Embryonic facial prominence (tissue), 1 donor: ENCODE data around the gene TMEM106C.

Experiments
- DNase-seq: peaks from one replicate; pipeline ENCODE4 v3.0.0-alpha.2; 2016; ENCODE audit errors: extremely low spot score

Gene TMEM106C

DNA sequence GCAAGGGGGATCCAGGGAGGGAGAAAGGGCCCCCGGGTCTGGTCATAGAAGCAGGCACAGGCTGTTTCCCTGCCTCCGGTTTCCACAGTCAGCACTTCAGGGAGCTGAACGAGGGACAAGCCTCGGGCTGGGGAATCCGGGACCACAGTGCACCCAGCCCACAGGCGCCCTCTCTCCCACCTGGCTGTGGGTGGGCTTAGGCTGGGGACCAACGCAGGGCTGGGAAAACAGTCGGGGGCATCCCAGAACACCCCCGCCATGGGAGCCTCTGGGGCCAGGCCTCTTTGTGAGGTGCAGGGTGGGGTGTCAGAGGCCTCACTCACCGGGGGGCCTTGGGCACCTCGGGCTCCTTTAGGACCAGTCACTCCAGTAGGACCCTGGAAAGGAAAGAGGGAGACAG is 16.3 kb downstream of the TMEM106C start:
- no peak for DNase-seq

DNA sequence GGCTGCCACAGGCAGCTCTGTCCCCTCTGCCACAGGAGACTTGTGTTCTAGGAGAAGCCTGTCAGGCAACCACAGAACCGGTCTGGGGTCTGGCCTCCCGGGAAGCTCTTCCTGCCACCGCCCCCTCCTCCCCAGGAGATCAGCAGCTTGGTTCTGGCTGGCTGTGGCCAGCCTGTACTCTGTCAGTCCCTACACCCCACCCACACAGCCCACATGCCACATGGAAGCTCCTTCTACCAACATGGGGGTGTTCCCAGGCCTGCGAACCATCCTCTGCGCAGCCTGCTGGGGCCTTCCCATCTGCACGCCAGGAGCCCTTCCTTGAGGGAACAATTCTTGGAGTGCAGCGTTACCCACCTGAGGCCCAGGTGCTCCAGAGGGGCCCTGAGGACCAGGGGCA is 16.8 kb downstream of the TMEM106C start:
- no peak for DNase-seq

DNA sequence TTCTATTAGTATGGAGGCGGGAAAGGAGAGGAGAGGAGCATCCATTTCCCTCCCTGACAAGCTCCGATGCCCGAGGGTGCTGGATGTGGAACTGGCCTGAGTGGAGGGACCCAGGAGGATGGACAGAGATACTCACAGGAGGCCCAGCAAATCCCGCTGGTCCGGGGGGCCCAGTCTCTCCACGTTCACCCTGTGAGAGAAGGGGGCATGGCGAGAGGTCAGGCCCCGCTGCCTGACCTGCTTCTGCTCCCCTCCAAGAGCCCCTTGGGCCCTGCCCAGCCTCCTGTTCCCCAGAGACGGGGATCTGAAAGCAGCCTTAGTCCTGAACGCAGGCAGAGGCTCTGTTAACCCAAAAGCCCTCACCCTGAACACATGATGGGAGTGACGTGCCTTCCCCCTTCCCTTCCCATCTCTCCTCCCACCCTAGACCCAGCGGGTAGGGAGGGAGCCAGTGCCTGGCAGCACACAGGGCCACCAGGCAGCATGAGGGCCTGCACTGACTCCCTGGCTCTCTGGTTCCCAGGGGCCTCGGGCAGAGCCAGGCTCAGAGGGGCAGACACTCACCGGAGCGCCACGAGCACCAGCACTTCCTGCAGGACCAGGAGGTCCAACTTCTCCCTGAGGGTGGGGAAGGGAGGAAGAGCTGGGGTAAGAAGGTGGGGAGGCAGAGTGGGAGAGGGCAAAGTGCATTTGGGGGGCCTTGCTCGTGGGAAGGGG is 17.5 kb downstream of the TMEM106C start:
- DNase-seq, result no peak

DNA sequence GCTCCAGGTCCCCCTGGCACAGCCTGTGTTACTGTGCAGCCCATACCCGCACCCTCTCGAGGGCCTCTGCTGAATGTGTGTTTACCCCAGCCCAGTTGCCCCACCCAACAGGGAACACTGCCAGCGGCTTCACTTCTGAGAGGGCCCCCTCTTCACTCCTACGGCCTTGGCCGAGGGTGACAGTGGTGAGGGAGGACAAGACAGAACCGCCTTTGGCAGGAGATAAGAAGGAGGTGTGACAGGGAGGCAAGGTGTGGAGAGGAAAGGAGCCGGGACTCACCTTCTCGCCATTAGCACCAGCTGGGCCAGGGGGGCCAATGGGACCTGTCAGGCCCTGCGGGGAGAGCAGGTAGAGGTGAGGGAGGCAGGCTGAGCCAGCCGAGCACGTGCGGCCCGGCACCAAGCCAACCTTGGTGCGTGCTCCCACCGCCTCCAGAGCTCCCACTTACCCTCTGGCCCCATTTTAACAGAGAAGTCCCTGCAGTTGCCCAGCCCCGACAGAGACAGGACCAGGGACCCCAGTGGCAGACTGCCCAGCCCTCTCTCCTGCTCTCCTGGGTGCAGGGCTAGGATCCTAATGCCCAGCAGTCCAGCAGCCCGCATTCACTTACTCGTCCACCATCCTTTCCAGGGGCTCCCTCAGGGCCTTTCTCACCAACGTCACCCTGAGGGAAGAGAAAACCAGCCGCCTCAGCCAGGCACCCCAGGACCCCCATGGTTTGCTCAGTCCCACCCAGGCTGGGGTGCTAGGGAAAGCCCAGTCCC is 18.3 kb downstream of the TMEM106C start:
- DNase-seq, result no peak

DNA sequence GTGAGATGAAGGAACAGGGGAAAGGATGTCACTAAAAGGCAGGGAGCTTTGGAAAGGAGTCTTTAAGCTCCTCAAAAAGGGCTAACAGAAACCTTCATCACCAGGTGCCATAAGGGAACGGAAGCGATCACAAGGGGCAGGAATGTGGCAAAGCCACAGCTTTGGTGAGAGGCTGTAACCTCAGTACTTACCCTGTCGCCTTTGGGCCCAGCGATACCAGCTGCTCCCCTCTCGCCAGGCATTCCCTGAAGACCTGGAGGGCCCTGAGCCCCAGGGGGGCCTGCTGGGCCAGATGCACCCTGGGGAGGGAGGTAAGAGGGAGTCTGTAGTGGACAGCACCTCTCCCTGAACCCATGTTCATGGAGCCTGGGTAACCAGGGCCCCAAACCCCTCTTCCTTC is 18.9 kb downstream of the TMEM106C start:
- DNase-seq, result no peak

DNA sequence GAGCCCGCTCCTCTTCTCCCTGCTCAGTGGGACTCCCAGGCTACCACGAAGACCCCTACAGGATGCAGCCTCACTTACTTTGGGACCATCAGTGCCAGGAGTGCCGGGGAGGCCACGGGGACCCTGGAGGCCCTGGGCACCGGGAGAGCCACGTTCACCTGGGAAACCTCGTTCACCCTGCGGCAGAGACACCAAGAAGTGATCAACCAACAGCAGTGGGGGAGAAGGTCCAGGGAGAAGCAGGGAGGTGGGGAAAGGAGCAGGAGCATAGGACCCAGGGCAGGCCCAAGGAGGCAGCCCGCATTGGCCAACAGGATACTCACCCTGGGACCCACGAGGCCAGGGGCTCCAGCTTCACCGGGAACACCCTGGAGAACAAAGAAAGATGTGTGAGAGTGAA is 19.4 kb downstream of the TMEM106C start:
- no peak for DNase-seq

DNA sequence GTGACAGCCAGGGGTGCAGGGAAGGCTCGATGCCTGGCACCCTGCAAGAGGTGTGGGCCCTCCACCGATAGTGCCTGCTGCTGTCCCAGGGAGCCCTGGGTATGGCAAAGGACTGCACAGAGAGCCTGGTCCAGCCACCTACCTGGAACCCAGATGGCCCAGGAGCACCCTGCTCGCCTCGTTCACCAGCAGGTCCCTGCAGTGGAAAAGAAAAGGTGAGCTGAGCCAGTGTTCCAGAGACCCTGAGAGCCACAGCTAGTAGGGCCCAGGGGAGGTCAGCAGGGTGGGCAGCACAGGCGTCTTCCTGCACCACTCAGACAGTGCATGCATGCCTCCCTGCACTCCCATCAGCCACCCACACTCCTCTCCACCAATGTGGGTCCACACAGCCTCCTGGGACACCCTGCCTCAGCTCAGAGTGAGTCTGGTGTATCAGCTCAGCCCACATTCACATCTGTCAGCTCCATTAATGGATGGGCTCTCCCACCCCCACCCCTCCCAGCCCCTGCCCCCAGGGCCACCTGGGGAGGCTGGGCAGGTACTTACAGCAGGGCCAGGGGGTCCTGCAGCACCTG is 20.2 kb downstream of the TMEM106C start:
- DNase-seq, result no peak

DNA sequence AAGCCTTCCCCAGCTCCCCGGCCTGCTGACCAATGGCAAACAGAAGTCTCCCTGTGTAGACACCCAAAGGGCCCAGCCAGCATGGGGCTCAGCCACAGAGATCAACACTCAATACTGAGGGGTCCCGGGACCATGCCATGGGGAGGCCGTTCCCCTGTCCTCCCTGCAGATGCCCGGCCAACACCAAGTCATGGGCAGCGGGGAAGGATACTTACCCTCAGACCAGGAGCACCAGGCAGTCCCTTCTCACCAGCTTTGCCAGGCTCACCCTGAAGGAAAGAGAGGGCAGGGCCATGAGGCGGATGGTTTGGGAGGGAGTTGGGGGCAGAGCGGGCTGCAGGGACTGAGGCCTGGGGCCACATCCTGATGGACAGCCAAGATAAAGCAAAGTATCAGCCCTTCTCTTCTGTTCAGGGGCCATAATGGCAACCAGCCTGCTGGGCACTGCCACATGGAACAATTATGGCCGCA is 21.0 kb downstream of the TMEM106C start:
- DNase-seq, result no peak

DNA sequence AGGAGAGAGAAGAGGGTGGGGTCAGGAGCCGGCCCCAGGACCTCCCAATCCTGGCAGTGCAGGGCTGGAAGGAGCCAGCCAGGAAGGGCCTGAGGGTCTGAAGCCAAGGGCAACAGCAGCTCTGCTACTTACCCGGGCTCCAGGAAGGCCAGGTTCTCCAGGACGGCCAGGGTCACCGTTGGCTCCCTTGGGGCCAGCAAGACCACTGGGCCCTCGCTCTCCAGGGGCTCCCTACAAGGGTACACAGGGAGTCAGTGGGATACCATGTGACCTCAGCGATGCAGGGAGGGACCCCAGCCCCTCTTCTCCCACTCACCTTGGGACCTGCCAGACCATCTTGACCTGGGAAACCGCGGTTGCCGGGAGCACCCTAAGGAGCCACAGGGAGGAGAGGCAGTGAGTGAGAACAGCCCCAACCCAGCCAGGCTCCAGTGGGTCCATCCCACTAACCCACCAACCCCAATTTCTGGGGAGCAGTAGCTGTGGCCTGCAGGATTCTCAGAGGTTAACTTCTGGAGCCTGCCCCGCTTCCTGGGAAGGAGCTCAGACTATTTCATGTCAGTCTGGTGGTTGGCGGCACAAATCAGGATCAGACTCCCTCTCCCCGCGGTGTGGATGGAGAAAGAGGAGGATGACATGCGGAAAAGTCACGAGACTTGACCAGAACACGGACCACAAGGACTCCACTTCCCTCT is 22.3 kb downstream of the TMEM106C start:
- no peak for DNase-seq

DNA sequence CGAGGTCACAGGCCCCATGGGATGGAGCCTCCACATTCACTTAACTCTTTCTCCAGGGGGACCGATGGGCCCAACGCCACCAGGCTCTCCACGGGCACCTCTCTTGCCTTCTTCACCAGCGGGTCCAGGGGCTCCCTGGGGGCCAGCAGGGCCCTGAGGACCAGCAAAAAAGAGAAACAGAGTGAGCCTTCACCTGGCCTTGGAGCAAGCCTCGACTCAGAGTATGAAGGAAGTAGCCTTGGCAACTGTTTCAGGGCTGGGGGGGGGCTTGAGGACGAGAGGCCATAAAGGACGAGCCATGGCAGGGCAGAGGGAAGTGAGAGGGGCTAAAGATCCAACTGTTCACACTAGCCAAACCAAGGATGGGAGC is 22.9 kb downstream of the TMEM106C start:
- no peak for DNase-seq

DNA sequence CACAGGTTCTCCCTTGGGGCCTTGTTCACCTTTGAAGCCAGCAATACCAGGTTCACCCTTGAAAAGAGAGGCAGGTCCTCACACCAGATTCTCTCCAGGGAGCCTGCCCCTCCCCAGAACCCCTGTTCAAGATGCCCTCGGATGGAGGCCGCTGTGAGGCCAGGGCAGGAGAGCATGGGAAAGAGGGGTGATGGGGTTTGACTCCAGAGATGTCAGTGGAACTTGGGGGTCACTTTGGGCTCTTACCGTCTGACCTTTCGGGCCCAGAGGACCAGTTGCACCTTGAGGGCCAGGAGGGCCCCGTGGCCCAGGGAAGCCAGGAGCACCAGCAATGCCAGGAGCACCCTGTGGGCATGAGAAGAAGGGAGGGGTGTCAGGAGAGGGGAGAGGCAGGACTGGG is 23.4 kb downstream of the TMEM106C start:
- no peak for DNase-seq

DNA sequence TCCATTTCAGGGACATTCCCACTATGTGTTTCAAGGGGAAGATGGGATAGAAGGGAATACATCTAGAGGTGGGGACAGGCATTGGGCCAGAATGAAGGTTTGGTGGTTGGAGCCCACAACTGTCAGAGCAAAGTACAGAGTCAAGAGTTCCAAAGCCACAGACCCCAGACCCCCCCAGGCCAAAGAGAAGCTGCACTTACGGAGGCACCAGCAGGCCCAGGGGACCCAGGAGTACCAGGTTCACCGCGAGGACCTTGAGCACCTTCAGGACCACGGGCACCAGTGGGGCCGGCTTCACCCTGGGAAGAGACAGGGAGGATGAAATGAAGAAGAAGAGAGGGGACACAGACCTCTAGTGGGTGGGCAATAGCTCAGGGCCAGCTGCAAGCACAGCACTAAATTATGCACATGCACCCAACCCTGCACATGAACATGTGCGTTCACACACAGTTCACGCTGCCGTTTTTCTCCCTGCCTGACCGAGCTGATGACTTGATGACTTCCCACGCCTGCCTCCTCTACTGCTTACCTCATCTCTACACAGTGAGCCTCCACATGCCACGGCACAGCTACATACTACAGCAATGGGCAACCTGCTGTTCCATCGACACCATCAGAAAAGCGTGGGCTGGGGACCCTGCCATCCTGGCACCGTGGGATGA is 24.1 kb downstream of the TMEM106C start:
- no peak for DNase-seq

DNA sequence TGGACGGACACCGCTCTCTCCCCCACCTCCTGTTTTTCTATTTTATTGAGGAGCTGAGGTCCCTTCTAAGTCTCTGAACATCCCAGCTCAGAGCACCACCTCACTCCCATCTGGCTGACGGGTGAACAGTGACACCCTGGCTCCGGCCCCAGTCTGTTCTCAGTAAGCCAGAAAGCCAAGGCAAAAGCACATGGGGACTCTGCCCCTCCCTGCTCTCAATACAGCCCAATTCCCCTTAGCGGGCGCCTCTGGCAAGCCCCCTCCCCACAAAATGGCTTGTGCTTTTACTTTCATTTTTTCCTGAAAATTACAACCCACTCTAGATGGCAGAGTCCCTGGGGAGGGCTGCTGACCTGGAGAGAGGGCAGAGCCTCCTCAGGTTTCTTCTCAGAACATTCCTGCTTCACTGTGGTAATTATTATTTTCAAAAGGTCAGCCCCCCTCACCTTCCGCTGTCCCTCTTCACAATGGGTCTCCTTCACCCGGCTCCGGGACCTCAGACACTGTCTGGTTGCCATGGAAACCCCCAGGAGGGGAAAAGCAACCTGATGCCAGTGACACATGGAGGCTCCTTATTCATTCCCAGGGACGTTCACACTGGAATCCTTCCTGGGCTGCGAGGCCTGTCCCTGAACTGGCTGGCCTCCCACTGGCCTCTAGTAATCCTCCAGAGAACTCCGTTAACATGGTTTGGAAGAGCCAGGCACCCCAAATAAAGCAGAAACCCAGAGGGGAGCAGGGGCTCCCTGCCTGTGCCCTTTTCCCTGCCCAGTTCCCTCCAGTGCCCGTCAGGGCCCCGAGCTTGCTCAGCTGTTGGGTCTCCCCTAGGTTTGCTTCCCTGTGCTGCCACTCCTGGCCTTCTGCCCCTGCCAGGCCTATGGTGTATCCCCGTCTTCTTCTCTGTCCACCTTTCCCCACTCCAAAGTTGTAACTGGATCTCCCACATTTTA is 25.0 kb downstream of the TMEM106C start:
- no peak for DNase-seq

DNA sequence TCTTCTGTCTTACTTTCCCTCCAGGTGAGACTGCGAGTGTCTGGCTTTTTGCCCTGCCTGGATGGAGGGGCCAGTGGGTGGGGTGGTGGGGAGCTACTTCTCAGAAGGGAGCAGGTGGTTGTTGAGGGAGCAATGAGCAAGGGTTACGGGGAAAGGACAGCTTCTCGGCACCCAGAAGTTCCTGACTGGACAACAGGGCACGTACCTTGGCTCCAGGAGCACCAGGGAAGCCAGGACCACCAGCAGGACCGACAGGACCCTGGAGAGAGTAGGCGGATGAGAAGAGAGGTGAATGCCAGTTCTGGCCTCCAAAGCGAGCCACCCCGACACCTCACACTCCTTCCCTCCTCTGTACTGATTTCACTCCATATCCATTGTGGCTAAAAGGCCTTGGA is 25.6 kb downstream of the TMEM106C start:
- no peak for DNase-seq

DNA sequence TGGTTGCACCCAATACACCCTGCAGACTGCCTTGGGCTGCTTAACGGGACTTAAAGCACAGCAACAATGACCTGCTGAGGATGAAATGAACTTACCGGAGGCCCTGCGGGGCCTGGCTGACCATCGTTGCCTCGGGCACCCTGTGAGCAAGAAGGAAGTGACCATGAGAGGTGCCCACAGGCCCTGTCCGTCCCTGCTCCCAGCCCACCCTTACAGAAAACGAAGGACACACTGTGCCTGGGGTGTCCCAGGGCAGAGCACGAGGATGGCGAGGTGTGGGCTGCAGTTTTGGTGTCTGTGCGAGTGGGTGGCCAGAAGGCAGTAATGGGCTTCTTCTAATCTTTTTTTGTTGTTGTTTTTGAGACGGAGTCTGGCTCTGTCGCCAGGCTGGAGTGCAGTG is 26.3 kb downstream of the TMEM106C start:
- DNase-seq, result no peak

DNA sequence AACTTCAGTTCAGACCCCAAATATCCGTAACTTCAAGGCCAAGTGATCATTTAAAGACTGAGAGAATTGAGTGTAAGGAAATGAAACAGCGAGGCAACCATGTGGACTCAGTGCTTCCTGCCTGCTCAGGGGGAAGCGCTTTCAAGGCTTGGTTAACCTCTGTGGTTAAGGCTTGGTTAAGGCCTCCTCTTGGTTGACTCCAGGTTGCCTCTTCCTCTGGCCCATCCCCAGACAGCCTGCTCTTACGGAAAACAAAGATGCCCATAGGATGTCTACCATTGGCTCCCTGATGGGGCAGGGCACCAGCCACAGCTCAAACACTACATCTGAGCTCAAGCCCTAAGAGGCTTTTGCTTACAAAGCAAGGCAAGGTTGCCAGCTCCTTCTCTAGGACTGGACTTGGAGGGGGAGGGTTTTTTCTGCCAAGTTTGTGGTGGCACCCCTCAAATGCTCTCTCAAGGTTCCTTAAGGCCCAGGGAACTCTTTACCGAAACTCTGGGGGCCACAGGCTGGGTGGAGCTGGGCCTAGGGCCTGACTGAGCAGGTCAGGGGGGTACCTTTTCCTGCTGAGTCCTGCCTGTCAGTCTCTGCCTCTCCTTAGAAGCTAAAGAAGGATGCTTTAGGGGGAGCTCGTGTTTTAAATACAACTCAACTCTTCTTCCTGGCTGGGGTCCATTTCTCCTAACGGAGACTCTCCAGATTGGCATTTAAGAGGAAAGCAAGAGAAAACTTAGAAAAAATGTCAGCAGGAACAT is 27.1 kb downstream of the TMEM106C start:
- DNase-seq, result no peak

DNA sequence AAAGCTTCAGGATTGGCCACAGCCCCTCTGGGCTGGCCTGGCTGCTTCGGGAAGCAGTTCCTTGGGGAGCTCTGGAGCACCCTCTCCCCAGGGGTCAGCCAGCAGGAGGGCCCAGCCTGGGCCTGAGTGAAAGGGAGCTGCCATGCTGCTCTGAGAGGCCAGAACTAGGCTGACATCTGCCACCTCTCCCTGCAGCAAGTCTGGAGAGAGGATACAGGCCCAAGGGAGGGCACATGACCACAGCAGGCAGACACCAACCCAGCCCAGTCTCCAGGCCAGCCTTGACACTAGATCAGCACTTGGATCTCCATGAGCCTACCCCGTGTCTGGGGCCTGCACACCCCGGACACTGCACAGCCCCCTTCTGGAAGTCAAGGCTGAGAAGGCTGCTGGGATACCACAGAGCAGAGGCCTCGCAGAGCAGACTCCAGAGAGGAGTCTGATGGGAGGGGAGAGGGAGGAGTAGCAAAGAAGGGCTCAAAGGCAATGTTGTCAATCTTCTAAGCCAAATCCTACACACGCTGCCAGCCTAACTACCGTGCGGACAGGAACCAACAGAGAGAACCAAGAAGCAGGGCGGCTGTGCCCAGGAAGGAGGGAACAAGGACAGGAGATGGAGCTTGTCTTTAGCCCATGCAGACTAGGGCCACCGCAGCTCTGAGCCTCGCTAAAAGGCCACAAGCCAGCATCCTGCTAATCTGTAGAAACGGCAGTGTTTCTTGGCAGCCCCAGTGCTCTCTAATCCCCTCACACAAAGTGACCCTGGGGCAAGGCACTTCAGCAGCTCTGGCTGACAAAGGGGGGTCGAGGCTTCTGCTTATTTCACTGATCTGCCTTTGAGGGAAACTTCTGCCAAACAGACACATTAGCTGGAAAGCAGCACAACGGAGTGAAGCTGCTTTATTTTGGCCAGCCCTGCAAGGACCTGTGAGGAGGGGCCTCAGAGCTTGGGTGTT is 28.0 kb downstream of the TMEM106C start:
- DNase-seq, result no peak

DNA sequence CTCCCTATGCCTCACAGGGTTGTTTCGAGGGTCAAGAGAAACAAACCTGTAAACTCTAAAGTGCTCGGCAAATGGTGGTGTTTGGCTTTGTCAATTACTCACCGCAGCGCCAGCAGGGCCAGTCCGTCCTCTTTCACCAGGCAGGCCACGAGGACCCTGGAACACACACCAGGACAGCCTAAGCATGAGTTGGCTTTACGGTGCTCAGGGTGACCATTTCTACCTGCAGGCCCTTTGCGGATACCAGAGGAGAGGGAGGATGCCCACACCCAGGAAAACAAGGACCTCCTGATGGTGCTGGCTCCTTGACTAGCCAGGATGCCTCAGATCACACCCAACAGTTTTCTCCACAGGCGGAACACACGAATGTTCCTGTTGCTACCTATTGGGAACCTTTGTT is 29.4 kb downstream of the TMEM106C start:
- DNase-seq, result no peak

DNA sequence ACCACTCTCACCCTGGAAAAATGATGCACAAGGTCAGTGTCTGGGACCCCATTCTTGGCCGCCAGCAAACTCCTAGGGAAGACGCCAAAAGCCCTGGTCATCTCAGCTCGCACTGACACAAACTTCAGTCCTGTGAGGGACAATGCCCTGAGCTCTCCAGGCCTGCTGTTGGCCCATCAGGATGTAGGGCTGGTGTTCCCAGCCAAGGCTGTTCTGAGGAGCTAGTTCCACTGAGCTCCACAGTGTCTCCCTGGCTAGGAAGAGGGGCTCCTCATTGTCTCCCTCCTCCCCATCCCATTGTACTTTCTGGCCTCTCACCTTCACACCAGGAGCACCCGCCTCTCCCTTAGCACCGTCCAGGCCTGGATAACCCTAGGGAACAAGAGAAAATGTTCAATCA is 30.1 kb downstream of the TMEM106C start:
- no peak for DNase-seq
